Activated CD8-positive, alpha-beta memory T cell treated with anti-CD3 and anti-CD28 coated beads for 48 hours (primary cell): Measurements from ENCODE around the gene MBD3.
A peak's percentile ranks its signal among the peaks of the same experiment; 100 is the strongest.

Source experiments
- DNase-seq, 3 experiments: peaks; one replicate each; pipeline ENCODE4 v3.0.0-alpha.2; 2020; ENCODE audit warnings: low read depth in 2 of 3, low spot score in 2 of 3

MBD3 gene

DNA sequence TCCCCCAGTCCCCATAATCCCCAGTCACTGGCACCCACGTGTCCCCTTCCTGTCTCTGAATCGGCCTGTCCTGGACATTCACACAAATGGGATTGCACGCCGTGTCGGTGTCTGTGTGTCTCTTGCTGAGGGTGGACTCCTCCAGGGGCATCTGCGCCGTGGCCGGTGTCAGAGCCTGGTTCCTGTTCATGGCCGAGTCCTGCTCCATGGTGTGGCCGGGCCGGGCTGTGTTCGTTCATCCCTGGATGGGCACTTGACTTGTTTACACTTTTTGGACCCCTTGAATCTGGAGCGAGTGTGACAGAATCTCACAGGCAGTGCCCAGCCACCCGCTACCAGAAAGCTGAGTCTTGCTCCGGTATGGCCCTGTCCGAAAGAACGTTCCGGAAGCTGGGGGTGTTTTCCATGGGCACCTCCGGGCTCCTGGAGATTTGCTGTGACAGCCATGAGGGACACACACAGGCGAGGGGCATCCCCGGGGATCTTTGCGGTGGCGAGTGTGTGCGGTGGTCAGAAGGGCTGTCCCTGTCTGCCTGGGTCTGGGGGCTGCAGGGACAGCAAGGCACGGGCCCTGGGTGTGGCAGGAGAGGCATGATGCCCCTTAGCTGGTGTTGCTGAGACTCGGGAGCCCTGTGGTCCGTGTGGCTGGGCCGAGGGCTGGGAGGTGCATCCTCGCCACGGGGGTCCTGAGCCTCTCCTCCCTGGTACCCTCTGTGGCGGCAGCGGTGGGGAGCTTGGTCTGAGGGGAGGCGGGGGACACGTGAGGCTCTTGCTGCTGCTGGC, 18.1 kb downstream of the MBD3 start:
- DNase-seq: no peak

DNA sequence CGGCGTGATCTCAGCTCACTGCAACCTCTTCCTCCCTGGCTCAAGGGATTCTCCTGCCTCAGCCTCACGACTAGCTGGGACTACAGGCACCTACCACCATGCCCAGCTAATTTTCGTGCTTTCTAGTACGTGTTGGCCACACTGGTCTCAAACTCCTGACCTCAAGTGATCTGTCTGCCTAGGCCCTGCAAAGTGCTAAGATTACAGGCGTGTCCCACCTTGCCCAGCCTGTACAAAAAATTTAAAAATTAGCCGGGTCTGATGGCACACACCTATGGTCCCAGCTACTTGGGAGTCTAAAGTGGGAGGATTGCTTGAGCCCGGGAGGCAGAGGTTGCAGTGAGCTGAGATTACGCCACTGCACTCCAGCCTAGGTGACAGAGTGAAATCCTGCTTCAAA, 19.9 kb downstream of the MBD3 start:
- DNase-seq: no peak

DNA sequence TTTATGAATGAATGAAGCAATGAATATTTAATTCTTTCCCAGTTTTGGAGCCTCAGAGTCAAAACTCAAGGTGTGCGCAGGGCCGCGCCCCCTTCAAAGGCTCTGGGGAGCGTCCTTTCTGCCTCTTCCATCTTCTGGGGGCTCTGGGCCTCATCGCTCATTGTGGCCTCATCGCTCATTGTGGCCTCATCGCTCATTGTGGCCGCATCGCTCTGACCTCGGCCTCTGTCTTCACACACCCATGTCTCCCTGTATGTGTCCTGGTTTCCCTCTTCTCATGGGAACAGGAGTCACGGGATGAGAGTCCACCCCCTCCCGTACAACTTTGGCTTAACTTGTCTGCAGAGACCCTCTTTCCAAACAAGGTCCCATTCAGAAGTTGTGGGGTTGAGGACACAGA, 21.3 kb downstream of the MBD3 start:
- no peak for DNase-seq

DNA sequence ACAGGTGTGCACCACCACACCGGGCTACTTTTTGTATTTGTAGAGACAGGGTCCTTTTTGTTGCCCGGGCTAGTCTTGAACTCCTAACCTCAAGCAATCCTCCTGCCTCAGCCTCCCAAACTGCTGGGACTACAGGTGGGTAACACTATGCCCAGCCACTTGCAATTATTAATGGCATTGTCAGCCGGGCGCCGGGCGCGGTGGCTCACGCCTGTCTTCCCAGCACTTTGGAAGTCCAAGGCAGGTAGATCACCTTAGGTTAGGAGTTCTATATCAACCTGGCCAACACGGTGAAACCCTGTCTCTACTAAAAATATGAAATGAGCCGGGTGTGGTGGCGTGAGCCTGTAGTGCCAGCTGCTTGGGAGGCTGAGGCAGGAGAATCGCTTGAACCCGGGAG, 21.8 kb downstream of the MBD3 start:
- DNase-seq: no peak

DNA sequence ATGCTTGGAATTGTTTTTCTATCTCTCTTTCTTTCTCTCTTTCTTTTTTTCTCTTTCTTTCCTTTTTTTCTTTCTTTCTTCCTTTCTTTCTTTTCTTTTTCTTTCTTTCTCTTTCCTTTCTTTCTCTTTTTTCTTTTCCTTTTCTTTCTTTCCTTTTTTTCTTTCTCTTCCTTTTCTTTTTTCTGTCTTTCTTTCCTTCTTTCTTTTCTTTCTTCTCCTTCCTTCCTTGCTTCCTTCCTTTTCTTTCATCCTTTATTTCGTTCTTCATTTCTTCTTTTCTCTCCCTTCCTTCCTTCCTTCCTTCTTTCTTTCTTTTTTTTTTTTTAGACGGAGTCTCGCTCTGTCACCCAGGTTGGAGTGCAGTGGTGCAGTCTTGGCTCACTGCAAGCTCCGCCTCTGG, 22.7 kb downstream of the MBD3 start:
- DNase-seq: no peak

DNA sequence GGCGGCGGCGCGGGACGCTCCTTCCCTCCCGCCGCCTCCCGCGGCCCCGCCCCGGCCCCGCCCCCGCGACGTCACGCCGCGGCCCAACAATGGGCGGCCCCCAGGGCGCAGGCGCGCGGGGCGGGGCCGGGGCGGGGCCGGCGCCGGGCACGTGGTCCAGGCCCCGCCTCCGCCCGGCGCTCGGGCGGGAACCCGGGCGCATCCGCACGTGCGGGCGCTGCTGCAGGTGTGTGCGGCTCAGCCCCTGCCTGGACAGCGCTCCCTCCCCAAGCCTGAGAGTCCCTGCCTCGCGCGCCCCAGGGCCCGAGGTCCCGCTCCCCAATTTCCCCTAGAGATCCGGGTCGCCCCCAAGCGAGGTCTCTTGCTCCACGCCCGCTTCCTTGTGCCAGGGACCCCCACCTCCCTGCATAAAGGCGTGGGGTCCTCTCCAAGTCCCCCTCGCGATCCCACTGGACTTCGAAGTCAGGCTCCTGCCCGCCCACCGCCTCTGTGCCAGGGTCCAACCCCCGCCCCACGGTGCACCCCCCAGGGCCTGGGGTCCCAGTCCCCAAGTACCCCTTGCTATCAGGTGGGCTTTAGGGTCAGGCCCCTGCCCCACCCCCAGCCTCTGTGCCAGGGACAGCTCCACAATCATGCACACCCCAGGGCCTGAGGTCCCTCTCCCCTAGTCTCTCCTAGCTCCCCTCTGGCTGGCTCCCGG, 24.2 kb downstream of the MBD3 start, which contains the start of gene MEX3D:
Gene MEX3D (minus strand): TSS at position 6 of the 700 bp plus-strand sequence. CDS start 267 bp downstream, outside the sequence.
- peak; percentile 59 to 61 (median 60) for DNase-seq

DNA sequence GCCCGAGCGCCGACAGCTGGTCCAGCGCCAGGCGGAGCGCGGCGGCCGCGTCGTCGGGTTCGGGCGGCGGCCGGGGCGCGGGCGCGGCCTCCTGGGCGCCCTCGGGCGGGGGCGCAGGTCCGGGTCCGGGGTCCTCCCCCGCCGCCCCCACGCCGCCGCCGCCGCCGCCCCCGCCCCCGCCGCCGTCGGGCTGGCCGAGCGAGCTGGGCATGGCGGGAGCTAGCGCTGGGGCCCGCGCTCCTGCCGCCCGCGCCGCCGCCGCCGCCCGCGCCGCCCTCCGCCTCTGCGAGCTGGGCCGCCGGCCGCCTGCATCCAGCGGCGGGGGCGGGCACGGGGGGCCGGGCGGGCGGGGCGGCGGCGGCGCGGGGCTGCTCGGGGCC, 24.8 kb downstream of the MBD3 start:
- no peak for DNase-seq

DNA sequence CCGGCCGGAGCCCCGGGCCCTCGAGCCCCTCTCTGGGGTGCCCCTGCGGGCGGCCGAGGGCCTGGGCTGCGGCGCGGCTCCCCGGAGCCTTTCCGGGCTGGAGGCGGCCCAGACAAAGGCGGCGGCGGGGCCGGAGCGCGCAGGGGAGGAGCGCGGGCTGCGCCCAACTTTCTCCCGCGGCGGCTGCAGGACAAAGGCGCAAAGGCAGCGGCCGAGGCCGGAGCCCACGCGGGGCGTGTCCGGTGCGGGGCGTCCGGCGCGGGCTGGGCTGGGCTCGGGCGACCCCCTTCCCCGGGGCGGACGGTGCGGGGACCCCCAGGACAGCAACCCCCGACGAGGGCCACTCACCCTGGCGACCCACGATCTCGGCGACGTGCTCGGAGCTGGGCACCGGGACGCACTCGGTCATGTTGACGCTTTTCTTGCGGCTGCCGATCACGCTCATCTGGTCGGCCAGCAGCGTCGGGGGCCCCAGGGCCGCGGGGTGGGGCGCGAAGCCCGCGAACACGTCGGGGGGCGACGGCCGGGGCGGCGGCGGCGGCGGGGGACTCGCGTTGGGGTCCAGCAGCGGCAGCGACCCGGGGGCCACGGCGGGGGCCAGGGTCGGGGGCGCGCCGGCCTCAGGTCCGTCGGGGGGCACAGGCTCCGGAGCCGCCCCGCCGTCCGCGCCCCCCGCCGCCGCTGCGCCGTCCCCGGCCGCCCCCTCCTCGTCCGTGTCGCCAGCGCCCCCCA, 25.4 kb downstream of the MBD3 start:
- no peak for DNase-seq

GRCh38 chr19:1566392-1567115, 26.1 kb downstream of the MBD3 start:
- no peak for DNase-seq

DNA sequence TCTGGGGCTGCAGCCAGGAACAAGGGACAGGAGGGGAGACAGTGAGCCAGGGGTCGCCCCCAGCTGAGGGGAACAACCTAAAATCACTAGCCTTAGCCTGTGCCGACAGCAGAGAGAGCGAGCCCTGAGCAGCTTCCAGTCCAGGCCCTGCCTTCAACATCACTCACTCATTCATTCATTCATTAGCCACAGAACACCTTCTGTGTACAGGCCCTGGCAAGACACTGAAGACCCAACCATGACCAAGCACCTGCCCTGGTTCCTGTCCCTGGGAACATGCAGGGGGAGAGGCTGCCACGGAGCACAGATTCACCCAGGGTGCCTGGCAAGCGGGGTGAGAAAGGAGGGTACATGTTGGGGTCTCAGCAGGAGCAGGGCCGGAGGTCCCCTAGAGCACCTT, 29.4 kb downstream of the MBD3 start:
- no peak for DNase-seq

GRCh38 chr19:1561236-1561842, 31.3 kb downstream of the MBD3 start:
- no peak for DNase-seq

DNA sequence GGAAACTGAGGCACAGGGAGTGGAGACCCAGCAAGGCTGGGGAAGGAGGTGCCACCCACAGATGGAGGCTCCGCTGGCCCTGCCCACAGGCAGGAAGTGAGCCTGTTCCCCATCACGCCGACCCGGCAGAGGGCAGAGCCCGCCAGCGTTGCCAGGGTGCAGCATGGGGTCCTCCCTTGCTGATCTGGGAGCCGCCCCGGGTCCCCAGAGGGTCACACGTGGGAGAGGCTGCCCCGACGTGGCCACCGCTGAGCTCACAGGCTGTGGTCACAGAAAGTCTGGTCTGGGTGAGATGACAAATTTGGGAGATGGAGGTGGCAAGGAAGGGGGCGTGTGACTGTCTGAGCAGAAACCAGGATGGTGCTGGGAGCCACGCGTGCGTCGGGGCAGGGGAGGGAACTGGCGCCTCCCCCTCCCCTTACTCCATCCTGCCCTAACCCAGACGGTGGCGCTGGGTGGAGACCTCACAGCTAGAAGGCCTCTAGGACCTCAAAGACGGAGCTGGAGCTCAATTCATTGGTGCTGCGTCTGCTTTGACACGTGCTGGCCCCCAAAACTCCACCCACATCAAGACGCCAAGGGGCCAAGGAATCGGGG, 32.3 kb downstream of the MBD3 start:
- no peak for DNase-seq

DNA sequence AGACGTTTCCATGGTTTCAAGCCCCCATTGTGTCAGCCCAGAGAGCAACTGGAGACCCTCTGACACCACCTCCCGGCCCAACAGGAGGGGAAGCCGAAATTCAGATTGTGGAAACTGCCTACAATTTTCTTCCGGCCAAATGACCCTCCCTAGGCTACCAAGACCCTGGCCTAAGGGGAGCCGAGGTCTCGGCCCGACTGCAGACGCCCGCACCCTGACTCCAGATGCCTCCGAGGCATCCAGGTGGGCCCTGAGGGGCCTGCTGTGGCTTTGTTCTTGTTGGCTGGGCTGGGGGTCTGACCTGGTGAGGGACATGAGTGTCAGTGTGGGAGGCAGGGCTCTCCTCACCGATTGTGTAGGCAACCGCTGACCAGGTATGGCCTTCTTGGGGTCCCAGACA, 34.1 kb downstream of the MBD3 start:
- no peak for DNase-seq

GRCh38 chr19:1556390-1557070, 36.1 kb downstream of the MBD3 start:
- DNase-seq: no peak

GRCh38 chr19:1555487-1556389, 36.9 kb downstream of the MBD3 start:
- DNase-seq: no peak

DNA sequence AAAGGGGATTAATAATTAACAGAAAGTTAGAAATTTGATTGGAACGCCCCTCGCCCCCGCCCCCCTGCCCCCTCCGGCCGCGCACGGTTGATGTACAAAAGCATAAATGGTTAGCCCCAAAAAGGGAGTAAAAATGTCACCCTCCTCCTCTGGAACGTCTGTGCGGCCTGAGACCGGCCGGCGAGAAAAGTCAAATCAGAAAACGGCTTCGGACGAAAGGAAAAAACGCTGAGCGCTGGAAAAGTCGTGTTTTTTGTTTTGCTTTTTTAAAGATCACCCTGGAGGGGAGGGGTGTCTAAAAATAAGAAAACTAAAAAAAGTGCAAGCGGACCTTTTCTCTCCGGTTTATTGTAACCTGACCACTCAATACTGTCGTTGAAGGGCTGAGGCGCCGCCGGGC, 37.7 kb downstream of the MBD3 start:
- DNase-seq: no peak

GRCh38 chr19:1553415-1553814, 39.2 kb downstream of the MBD3 start:
- DNase-seq: no peak

- DNase-seq: no peak
Measured at GRCh38 chr19:1551068-1552040, 41.3 kb downstream of the MBD3 start.
